Measurements from ENCODE around the gene NAA15.

- TF ChIP-seq CTCF (conservative IDR thresholded peaks at IDR 0.05; ENCODE audit: low read depth, low read length) (no peak), EZH2 (IDR thresholded peaks at IDR 0.05; ENCODE audit: low read length, unreplicated experiment) (no peak)
Measured at GRCh38 chr4:139279760-139280620, 21.3 kb upstream of the NAA15 start, which contains the start of gene MGARP.
